Hepatocyte (in vitro differentiated cells): Measurements from ENCODE around the gene TMEM250.

ENCODE experiments used
- EZH2 ChIP-seq: fragments of 200-600 bp; sonication (generic); IDR thresholded peaks from 2 replicates; pipeline ENCODE4 v1.6.1; 2016; ENCODE audit warnings: antibody characterized with exemption, mild to moderate bottlenecking, borderline replicate concordance
- EZH2phosphoT487 ChIP-seq: fragments of 200-600 bp; sonication (generic); IDR thresholded peaks from one replicate; pipeline ENCODE4 v1.6.1; 2018; ENCODE audit warnings: antibody characterized with exemption, mild to moderate bottlenecking, low read depth, moderate library complexity; ENCODE audit not compliant: unreplicated experiment, severe bottlenecking
- TF ChIP-seq, protein P1 (sequence below): fragments of 200-600 bp; sonication (generic); IDR thresholded peaks from 2 replicates; pipeline ENCODE4 v1.5.1; 2016; ENCODE audit warnings: antibody characterized with exemption, mild to moderate bottlenecking; ENCODE audit not compliant: poor library complexity

DNA sequence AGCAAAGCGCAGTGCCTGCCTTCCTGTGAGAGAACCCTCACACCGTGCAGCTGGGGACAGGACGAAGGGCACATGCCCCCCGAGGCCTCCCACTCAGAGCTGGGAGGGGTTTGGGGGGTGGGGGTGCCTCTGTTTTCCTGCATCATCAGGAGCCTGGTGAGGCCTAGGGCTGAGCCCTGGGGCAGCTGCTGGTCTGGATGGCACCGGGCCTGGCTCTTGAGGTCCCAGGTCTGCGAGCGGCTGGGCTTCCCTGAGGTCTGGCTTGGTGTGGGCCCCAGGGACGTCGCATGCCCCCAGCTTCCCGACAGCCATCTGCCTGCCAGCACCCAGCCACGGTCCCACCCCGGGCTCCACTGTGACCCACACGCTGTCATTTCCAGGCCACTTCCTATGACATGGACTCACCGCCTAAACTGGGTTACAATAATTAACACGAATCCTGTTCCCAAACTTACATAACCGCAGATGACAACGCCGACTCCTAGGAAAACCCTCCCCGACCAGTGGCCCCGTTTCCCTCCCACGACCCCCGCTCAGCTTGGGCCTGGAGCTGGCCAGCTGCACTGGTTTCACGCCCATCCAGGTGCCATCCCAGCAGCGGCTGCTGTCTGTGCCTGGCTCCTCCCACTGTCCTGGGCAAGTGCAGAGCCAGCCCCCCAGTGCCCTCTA is 32.3 kb downstream of the TMEM250 start:
- TF ChIP-seq EZH2 (no peak), EZH2phosphoT487 (no peak)
- TF ChIP-seq, protein P1, sequence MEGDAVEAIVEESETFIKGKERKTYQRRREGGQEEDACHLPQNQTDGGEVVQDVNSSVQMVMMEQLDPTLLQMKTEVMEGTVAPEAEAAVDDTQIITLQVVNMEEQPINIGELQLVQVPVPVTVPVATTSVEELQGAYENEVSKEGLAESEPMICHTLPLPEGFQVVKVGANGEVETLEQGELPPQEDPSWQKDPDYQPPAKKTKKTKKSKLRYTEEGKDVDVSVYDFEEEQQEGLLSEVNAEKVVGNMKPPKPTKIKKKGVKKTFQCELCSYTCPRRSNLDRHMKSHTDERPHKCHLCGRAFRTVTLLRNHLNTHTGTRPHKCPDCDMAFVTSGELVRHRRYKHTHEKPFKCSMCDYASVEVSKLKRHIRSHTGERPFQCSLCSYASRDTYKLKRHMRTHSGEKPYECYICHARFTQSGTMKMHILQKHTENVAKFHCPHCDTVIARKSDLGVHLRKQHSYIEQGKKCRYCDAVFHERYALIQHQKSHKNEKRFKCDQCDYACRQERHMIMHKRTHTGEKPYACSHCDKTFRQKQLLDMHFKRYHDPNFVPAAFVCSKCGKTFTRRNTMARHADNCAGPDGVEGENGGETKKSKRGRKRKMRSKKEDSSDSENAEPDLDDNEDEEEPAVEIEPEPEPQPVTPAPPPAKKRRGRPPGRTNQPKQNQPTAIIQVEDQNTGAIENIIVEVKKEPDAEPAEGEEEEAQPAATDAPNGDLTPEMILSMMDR: no peak
